B cell (primary cell): ENCODE results near the gene NTRK3.

Experiments
- CTCF ChIP-seq: fragments of 200-600 bp; IDR thresholded peaks from one replicate; pipeline ENCODE4 v1.8.0; 2022; ENCODE audit warnings: antibody characterized with exemption, mild to moderate bottlenecking
- EZH2 ChIP-seq: IDR thresholded peaks from 2 replicates; pipeline ENCODE4 v1.6.1; 2012; ENCODE audit warnings: borderline replicate concordance, low read depth, mild to moderate bottlenecking, moderate library complexity, low read length; ENCODE audit not compliant: insufficient read depth, poor library complexity, severe bottlenecking

DNA sequence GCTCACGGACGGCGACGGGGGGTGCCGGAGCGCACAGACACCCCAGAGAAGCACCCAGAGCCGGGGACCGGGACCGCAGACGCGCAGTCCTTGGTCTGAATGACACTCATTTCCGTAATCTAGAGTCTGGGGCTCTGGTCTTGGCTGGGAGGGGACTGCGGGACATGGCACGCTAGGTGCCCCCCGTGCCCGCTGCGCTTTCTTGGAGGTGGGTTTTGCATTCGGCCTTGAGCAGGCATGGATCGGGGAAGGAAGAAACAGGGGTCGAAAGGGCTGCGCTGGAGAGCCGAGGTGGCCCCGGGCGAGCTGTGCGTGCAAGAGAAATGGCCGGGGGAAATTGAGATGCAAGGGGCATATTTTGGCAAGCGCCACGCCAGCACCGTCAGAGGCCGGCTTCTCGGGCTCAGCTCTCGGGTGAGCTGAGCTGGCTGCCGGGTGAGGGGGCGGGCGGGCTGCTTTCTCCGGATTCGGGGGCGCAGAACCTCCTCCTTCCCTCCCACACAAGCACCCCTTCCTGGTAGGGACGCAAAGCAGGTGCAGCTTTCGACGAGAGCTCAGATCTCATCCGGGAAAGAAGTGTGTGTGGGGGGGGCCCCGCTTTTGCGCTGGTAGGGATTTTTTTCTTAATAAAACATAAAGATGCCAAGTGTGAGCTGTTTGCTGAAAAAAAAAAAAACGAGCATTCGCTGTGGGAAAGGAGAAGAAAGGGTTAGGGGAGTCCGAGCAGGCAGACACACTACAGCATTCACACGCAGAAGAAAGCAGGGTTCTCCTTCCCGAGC is 963 bp upstream of the NTRK3 start:
- TF ChIP-seq CTCF (no peak), EZH2 (no peak)
